ENCODE results near the gene ECI1.
"Not testable (repeated sequence)": the region's sequence is repeated elsewhere in the genome, so short reads cannot be mapped to it uniquely, and the experiment has no call there.

The ECI1 gene

GRCh38 chr16:2205967-2206313, 45.4 kb downstream of the ECI1 start:
- peak overlapping the region; percentile 76 for H3K4me3 ChIP-seq (ENCODE audit: control insufficient read depth, low read depth, low read length)
- DNase-seq (ENCODE audit: low read depth): no peak
- TF ChIP-seq, protein P1, sequence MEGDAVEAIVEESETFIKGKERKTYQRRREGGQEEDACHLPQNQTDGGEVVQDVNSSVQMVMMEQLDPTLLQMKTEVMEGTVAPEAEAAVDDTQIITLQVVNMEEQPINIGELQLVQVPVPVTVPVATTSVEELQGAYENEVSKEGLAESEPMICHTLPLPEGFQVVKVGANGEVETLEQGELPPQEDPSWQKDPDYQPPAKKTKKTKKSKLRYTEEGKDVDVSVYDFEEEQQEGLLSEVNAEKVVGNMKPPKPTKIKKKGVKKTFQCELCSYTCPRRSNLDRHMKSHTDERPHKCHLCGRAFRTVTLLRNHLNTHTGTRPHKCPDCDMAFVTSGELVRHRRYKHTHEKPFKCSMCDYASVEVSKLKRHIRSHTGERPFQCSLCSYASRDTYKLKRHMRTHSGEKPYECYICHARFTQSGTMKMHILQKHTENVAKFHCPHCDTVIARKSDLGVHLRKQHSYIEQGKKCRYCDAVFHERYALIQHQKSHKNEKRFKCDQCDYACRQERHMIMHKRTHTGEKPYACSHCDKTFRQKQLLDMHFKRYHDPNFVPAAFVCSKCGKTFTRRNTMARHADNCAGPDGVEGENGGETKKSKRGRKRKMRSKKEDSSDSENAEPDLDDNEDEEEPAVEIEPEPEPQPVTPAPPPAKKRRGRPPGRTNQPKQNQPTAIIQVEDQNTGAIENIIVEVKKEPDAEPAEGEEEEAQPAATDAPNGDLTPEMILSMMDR (IDR thresholded peaks at IDR 0.05; ENCODE audit: control insufficient read depth, insufficient read depth, low read depth, low read length, missing control alignments): no peak

GRCh38 chr16:2205104-2205966, 46.1 kb downstream of the ECI1 start, which contains the start of gene MLST8:
MLST8 (plus strand) TSS chr16:2205454; CDS start chr16:2206086, 632 bp downstream.
- TF ChIP-seq, protein P1 (IDR thresholded peaks at IDR 0.05; ENCODE audit: control insufficient read depth, insufficient read depth, low read depth, low read length, missing control alignments): no peak
- DNase-seq (ENCODE audit: low read depth): peak; percentile 33
- peak within 1 kb of the TSS; percentile 76 for H3K4me3 ChIP-seq (ENCODE audit: control insufficient read depth, low read depth, low read length)

GRCh38 chr16:2204416-2205103, 46.8 kb downstream of the ECI1 start:
- no peak for DNase-seq (ENCODE audit: low read depth)
- TF ChIP-seq, protein P1 (IDR thresholded peaks at IDR 0.05; ENCODE audit: control insufficient read depth, insufficient read depth, low read depth, low read length, missing control alignments): no peak
- peak overlapping the region; percentile 76 for H3K4me3 ChIP-seq (ENCODE audit: control insufficient read depth, low read depth, low read length)

DNA sequence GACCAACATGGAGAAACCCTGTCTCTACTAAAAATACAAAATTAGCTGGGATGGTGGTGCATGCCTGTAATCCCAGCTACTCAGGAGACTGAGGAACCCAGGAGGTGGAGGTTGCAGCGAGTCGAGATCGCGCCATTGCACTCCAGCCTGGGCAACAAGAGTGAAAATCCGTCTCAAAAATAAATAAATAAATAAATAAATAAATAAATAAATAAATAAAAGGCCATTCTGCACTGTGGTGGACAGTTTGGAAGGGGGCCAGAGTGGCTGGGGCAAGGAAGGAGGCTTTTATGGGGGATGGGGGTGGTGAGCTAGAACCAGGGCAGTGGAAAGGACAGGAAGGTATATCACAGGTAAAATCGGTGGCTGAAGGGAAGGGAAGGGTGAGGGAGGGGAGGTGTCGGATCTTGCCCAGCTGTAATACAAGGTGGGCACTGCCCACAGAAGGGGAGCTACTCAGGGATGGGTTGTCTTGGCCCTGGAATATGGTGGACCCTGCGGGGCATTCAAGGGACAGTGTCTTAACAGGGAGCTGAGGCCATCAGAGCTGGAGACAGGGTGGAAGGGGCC, 48.2 kb downstream of the ECI1 start:
- DNase-seq (ENCODE audit: low read depth); H3K4me3 ChIP-seq (ENCODE audit: control insufficient read depth, low read depth, low read length): not testable (repeated sequence)

DNA sequence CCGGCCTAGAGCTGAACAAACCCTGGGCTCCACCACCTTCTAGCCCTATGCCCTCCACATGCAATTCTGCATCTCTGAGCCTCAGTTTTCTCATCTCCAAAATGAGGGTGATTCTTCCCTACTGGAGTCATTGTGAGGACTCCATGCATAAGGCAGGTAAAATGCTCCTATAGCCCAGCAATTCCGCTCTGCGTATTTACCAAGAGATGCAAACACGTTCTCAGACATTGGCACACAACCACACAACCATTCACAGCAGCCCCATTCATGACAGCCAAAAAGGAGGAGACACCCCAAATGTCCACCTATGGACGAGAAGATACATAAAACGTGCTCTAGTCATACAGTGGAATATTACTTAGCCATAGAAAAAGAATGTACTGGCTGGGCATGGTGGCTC, 51.1 kb downstream of the ECI1 start:
- TF ChIP-seq, protein P1 (IDR thresholded peaks at IDR 0.05; ENCODE audit: control insufficient read depth, insufficient read depth, low read depth, low read length, missing control alignments): no peak
- DNase-seq (ENCODE audit: low read depth): no peak
- H3K4me3 ChIP-seq (ENCODE audit: control insufficient read depth, low read depth, low read length): no peak overlapping the region

DNA sequence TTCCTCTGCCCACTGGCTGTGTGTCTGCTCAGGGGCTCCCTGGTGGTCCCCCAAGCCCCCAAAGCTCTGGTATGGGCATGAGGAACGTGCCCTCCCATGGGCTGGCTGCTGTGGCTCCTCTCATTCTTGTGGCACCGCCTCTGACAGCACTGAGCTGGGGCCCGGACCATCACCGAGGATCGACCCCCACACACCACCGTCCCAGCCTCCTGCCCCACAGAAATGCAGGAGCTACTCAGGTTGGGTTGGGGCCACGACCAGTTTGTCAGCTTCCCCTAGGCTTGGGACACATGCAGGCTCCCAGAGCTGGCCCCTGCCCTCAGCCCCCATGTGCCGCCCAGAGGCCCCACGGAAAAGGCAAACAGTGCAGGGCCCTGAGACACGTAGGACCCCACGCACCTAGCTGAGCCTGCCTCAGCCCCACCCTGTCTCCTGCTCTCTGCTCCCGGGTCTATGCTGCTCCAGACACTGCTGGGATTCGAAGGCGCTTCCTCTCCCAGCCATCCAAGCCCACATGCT, 51.7 kb downstream of the ECI1 start:
- DNase-seq (ENCODE audit: low read depth): no peak
- H3K4me3 ChIP-seq (ENCODE audit: control insufficient read depth, low read depth, low read length): no peak overlapping the region
- TF ChIP-seq, protein P1 (IDR thresholded peaks at IDR 0.05; ENCODE audit: control insufficient read depth, insufficient read depth, low read depth, low read length, missing control alignments): no peak
